ENCODE data around the gene ETV6.

GRCh38 chr12:11823043-11823442, 173.6 kb downstream of the ETV6 start:
- TF ChIP-seq POLR2AphosphoS5 (IDR thresholded peaks at IDR 0.05; ENCODE audit: low read depth, low read length) = no peak
- TF ChIP-seq POLR2A (IDR thresholded peaks at IDR 0.05; ENCODE audit: low read depth, low read length) = no peak
- no peak for TF ChIP-seq TAF1 (IDR thresholded peaks at IDR 0.05; ENCODE audit: borderline replicate concordance, low read depth, low read length)

Measured in GM12892 (cell line).